B cell (primary cell): Measurements from ENCODE around the gene PTMS. TPM values are rescaled to one million over a fixed set of nuclear protein-coding genes. Genes with fewer than 3 reads are reported as not detected.

ENCODE experiments used
- ATAC-seq: fragments of 200-7000 bp; cut with Tn5 transposase; one replicate; pipeline ENCODE4 v1.10.0; 2021; ENCODE audit warnings: low read depth, mild to moderate bottlenecking, moderate number of reproducible peaks, moderate library complexity
- CTCF ChIA-PET: fragments of 350-600 bp; sonication (Branson Sonifier 250); formaldehyde crosslinking; loops from one replicate; lab custom pipeline; 2021; ENCODE audit warnings: antibody characterized with exemption, inconsistent platforms; lab: Charles Lee
- POLR2A ChIA-PET: fragments of 350-600 bp; sonication (Branson Sonifier 250); formaldehyde crosslinking; loops from one replicate; lab custom pipeline; 2021; ENCODE audit warnings: antibody characterized with exemption; lab: Charles Lee
- DNase-seq: peaks from one replicate; pipeline ENCODE4 v3.0.0; 2013
- H2AFZ ChIP-seq: 2 replicates; pipeline ENCODE4 v1.6.1; 2012; ENCODE audit warnings: mild to moderate bottlenecking, low read depth, low read length; ENCODE audit not compliant: insufficient read depth, poor library complexity, severe bottlenecking
- H3K27ac ChIP-seq, 2 donors: 1 replicate in 1 of 2; 2 replicates in 1 of 2; pipeline ENCODE4 v1.5.1; 2012 to 2013; ENCODE audit warnings: low read length in 2 of 2, mild to moderate bottlenecking in 2 of 2, moderate library complexity in 1 of 2
- H3K27me3 ChIP-seq, 4 experiments: fragments of 200-600 bp in 1 of 4; sonication (generic) in 1 of 4; replicated peaks in 1 of 4; 1 replicate in 2 of 4; 2 replicates in 2 of 4; pipeline versions ENCODE4 v1.6.1 to v1.7.0; 2013 to 2016; ENCODE audit warnings: low read length in 3 of 4, mild to moderate bottlenecking in 2 of 4, mixed read lengths in 1 of 4, moderate library complexity in 1 of 4; ENCODE audit not compliant: insufficient read depth in 4 of 4, control insufficient read depth in 3 of 4; ENCODE audit errors: control extremely low read depth in 1 of 4
- H3K36me3 ChIP-seq, 2 experiments: replicated peaks in 1 of 2; 1 replicate in 1 of 2; 2 replicates in 1 of 2; pipeline versions ENCODE4 v1.6.1 to v1.7.1; 2013; ENCODE audit warnings: low read length in 1 of 2; ENCODE audit not compliant: insufficient read depth in 2 of 2, control insufficient read depth in 1 of 2; ENCODE audit errors: control extremely low read depth in 1 of 2, extremely low read depth in 1 of 2
- H3K4me1 ChIP-seq, 2 donors: fragments of 200-600 bp in 1 of 2; sonication (generic) in 1 of 2; 1 replicate in 1 of 2; 2 replicates in 1 of 2; pipeline versions ENCODE4 v1.5.1 to v1.6.1; 2013 to 2017; ENCODE audit warnings: low read length in 2 of 2; ENCODE audit not compliant: control insufficient read depth in 2 of 2, insufficient read depth in 2 of 2
- H3K4me2 ChIP-seq: replicated peaks from 2 replicates; pipeline ENCODE3; 2012; ENCODE audit warnings: mild to moderate bottlenecking, low read depth, low read length; ENCODE audit not compliant: poor library complexity, severe bottlenecking
- H3K4me3 ChIP-seq, 5 experiments: fragments of 200-600 bp in 1 of 5; sonication (generic) in 1 of 5; 1 replicate in 3 of 5; 2 replicates in 2 of 5; pipeline versions ENCODE4 v1.5.1 to v1.7.0; 2011 to 2016; ENCODE audit warnings: low read length in 4 of 5, mild to moderate bottlenecking in 4 of 5, low read depth in 2 of 5, control low read depth in 1 of 5, moderate library complexity in 1 of 5; ENCODE audit not compliant: insufficient read depth in 1 of 5; ENCODE audit errors: control extremely low read depth in 1 of 5, extremely low read depth in 1 of 5
- H3K79me2 ChIP-seq: fragments of 200-600 bp; sonication (generic); one replicate; pipeline ENCODE4 v1.6.0; 2016; ENCODE audit warnings: low read length; ENCODE audit not compliant: control insufficient read depth, insufficient read depth
- H3K9ac ChIP-seq: fragments of 200-600 bp; sonication (generic); 2 replicates; pipeline ENCODE4 v1.6.1; 2017; ENCODE audit warnings: mild to moderate bottlenecking, low read length, moderate library complexity
- H3K9me3 ChIP-seq, 3 donors: one replicate each; pipeline versions ENCODE4 v1.6.1 to v1.7.1; 2013; ENCODE audit warnings: low read length in 2 of 3; ENCODE audit not compliant: control insufficient read depth in 2 of 3, insufficient read depth in 1 of 3; ENCODE audit errors: control extremely low read depth in 1 of 3
- H4K20me1 ChIP-seq: 2 replicates; pipeline ENCODE4 v1.6.0; 2012; ENCODE audit warnings: mild to moderate bottlenecking, low read length; ENCODE audit not compliant: insufficient read depth, control insufficient read depth, poor library complexity, severe bottlenecking
- H3K27ac Mint-ChIP-seq: one replicate; pipeline ENCODE4 v1.8.0; 2021; ENCODE audit warnings: mixed read lengths
- H3K27me3 Mint-ChIP-seq: one replicate; pipeline ENCODE4 v1.8.0; 2021; ENCODE audit warnings: mixed read lengths
- H3K4me1 Mint-ChIP-seq: one replicate; pipeline ENCODE4 v1.8.0; 2021; ENCODE audit warnings: mixed read lengths
- H3K4me3 Mint-ChIP-seq: one replicate; pipeline ENCODE4 v1.8.0; 2021; ENCODE audit warnings: mixed read lengths
- H3K9me3 Mint-ChIP-seq: one replicate; pipeline ENCODE4 v1.8.0; 2022; ENCODE audit warnings: mixed read lengths; ENCODE audit not compliant: insufficient read depth
- EZH2 ChIP-seq: IDR thresholded peaks from 2 replicates; pipeline ENCODE4 v1.6.1; 2012; ENCODE audit warnings: borderline replicate concordance, low read depth, mild to moderate bottlenecking, moderate library complexity, low read length; ENCODE audit not compliant: insufficient read depth, poor library complexity, severe bottlenecking
- whole genome bisulfite sequencing: methylation state at CpG from one replicate; pipeline ENCODE4 v1.1.5; 2013; ENCODE audit warnings: missing lambda C conversion rate; ENCODE audit not compliant: insufficient coverage; 5-methylcytosine and 5-hydroxymethylcytosine counted together
- intact Hi-C: fragments of 100-400 bp; cut with micrococcal nuclease; formaldehyde crosslinking; loops from one replicate; pipeline ENCODE4 v1.10.0; 2022
- polyA plus RNA-seq: library from polyadenylated mRNA; depleted of rRNA; stranded (reverse); fragments of >200 nt; gene quantifications from 2 replicates; pipeline ENCODE4 v1.2.3, GENCODE V29; 2012
- total RNA-seq, 2 donors: library from RNA; stranded (reverse); fragments of 120-200 nt in 1 of 2; gene quantifications; 1 replicate in 1 of 2; 2 replicates in 1 of 2; pipeline versions ENCODE4 v1.2.3 to v1.2.4, GENCODE V29; 2013 to 2022
- TF ChIP-seq, protein P1 (sequence below): fragments of 200-600 bp; IDR thresholded peaks from one replicate; pipeline ENCODE4 v1.8.0; 2022; ENCODE audit warnings: antibody characterized with exemption, mild to moderate bottlenecking

PTMS gene
- total and polyA plus RNA-seq, 2 donors (not counting 1 experiment from before 2014, with no cell fraction given), result 1.0 to 2.1 TPM

DNA sequence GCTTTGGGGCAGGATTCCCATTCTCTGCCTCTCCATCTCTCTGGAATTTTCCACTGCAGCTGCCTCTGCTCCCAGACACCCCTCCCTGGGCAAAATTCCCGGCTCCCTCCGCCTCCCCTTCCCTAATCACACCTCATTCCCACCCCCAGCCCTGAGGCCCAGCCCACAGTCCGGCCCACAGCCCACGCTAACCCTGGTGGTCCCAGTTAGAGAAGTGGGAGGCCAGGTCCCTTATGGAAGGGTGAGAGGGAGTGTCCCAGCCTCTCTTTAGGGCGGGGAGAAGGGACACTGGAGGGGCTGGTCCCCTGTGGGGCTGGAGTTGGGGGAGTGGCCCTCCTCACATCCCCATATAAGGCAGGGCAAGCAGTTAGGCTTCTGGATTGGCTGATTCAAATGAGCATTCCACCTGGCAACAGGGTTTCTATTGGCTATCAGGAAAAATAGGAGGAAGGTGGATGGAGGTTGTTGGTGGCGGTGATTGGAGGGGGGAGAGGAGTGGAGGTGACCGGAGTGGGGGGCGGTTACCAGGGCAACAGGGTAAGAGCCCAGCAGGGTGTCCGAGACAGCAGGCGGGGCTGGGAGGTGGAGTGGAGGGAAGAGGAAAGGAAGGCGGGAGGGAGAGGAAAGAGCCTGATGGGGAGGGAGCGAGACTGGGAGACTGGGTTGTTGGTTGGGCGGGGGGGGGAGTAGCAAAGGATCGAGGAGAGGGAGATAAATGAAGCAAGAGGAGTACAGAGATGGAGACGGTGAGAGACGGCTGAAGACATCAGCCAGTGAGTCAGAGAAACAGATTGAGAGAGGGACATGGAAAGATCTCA, 1.9 kb upstream of the PTMS start:
- peak overlapping the region; percentile 28 for H3K27ac Mint-ChIP-seq
- H3K27me3 ChIP-seq, result peaks cover 0 to 44% (median 27%) of the 10 kb centered on the region in 4 experiments
- H3K4me1 ChIP-seq, result peaks cover 33 to 36% of the 10 kb centered on the region in 2 donors
- TF ChIP-seq, protein P1, sequence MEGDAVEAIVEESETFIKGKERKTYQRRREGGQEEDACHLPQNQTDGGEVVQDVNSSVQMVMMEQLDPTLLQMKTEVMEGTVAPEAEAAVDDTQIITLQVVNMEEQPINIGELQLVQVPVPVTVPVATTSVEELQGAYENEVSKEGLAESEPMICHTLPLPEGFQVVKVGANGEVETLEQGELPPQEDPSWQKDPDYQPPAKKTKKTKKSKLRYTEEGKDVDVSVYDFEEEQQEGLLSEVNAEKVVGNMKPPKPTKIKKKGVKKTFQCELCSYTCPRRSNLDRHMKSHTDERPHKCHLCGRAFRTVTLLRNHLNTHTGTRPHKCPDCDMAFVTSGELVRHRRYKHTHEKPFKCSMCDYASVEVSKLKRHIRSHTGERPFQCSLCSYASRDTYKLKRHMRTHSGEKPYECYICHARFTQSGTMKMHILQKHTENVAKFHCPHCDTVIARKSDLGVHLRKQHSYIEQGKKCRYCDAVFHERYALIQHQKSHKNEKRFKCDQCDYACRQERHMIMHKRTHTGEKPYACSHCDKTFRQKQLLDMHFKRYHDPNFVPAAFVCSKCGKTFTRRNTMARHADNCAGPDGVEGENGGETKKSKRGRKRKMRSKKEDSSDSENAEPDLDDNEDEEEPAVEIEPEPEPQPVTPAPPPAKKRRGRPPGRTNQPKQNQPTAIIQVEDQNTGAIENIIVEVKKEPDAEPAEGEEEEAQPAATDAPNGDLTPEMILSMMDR, result no peak
- no peak for TF ChIP-seq EZH2
- H3K27me3 Mint-ChIP-seq, result peaks cover 43% of the 10 kb centered on the region
- DNase-seq (peak; percentile 80), ATAC-seq (peak; percentile 72)
- H3K4me1 Mint-ChIP-seq, result peaks cover 29% of the 10 kb centered on the region
- H3K9ac ChIP-seq, result peak overlapping the region; percentile 12
- intact Hi-C loops, result no loop called here
- no peaks in the 10 kb centered on the region for H3K79me2 ChIP-seq
- peak overlapping the region; percentile 69 for H3K4me2 ChIP-seq
- no peaks in the 10 kb centered on the region for H4K20me1 ChIP-seq
- H3K4me3 ChIP-seq, result peak overlapping the region in 1 of 5 experiments; percentile 14
- H3K36me3 ChIP-seq, result no peaks in the 10 kb centered on the region
- 2% methylated on average over 11 of the region's 16 CpGs for WGBS
- ChIA-PET CTCF (interaction anchor here (0.9 to 6.0 kb wide), 2 partner anchors 9 to 14 kb away, joined by 5 to 85 read pairs; partner anchors contain the start of gene MLF2), POLR2A (no interaction called here)
- H3K27ac ChIP-seq, result no peak overlapping the region
- H2AFZ ChIP-seq, result no peak overlapping the region
- no peaks in the 10 kb centered on the region for H3K9me3 Mint-ChIP-seq
- H3K4me3 Mint-ChIP-seq, result peak overlapping the region; percentile 61
- peaks cover 0 to 4% (median 0%) of the 10 kb centered on the region in 3 donors for H3K9me3 ChIP-seq
